ENCODE data around the gene MAGI2. TPM values are rescaled to one million over a fixed set of nuclear protein-coding genes. Genes with fewer than 3 reads are reported as not detected.

Gene MAGI2
- total and polyA plus RNA-seq, 4 donors: 0.37 to 4.1 (median 1.4) TPM

DNA sequence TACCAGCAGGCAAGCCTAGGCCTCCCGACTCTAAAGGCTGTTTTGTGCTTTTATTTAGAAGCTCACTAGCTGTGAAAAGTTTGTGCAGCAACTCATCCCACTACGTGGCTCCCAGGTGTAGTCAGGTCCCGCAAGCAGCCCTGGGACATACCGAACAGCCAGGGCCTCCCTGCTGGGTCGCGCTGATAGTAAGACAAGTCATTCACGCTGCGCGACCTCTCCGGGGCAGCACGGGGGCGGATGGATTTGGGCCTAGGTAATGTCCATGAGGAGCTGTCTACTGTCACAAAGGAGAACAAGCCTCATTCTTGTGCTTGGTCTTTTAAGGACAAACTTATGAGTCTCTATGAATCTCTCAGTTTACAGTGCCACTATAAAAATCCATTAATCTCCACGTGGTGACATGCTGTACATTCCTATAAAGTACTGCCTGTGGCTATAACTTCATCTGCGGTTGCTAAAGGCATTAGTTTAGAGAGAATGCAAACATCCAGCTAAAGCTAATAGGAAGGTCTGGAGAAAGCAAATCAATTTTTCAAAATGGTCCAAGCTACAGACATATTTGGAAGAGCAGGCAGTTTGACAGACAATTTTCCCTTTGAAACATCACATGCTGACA lies 1108.1 kb downstream of the MAGI2 start:
- H3K4me3 ChIP-seq (ENCODE audit: low read depth in 1 of 3, low read length in 3 of 3): no peak overlapping the region
- TF ChIP-seq, protein P1, sequence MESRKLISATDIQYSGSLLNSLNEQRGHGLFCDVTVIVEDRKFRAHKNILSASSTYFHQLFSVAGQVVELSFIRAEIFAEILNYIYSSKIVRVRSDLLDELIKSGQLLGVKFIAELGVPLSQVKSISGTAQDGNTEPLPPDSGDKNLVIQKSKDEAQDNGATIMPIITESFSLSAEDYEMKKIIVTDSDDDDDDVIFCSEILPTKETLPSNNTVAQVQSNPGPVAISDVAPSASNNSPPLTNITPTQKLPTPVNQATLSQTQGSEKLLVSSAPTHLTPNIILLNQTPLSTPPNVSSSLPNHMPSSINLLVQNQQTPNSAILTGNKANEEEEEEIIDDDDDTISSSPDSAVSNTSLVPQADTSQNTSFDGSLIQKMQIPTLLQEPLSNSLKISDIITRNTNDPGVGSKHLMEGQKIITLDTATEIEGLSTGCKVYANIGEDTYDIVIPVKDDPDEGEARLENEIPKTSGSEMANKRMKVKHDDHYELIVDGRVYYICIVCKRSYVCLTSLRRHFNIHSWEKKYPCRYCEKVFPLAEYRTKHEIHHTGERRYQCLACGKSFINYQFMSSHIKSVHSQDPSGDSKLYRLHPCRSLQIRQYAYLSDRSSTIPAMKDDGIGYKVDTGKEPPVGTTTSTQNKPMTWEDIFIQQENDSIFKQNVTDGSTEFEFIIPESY (IDR thresholded peaks at IDR 0.05): no peak
- TF ChIP-seq HNF4A (conservative IDR thresholded peaks at IDR 0.05) (no peak), EGR1 (IDR thresholded peaks at IDR 0.05; ENCODE audit: low read depth in 2 of 2) (no peak), CTCF (IDR thresholded peaks at IDR 0.05; ENCODE audit: low read depth, low read length, missing input control) (no peak)
- TF ChIP-seq, protein P2, sequence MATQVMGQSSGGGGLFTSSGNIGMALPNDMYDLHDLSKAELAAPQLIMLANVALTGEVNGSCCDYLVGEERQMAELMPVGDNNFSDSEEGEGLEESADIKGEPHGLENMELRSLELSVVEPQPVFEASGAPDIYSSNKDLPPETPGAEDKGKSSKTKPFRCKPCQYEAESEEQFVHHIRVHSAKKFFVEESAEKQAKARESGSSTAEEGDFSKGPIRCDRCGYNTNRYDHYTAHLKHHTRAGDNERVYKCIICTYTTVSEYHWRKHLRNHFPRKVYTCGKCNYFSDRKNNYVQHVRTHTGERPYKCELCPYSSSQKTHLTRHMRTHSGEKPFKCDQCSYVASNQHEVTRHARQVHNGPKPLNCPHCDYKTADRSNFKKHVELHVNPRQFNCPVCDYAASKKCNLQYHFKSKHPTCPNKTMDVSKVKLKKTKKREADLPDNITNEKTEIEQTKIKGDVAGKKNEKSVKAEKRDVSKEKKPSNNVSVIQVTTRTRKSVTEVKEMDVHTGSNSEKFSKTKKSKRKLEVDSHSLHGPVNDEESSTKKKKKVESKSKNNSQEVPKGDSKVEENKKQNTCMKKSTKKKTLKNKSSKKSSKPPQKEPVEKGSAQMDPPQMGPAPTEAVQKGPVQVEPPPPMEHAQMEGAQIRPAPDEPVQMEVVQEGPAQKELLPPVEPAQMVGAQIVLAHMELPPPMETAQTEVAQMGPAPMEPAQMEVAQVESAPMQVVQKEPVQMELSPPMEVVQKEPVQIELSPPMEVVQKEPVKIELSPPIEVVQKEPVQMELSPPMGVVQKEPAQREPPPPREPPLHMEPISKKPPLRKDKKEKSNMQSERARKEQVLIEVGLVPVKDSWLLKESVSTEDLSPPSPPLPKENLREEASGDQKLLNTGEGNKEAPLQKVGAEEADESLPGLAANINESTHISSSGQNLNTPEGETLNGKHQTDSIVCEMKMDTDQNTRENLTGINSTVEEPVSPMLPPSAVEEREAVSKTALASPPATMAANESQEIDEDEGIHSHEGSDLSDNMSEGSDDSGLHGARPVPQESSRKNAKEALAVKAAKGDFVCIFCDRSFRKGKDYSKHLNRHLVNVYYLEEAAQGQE (IDR thresholded peaks at IDR 0.05): no peak
- no peaks in the 10 kb centered on the region for H3K9me3 ChIP-seq (ENCODE audit: control insufficient read depth in 4 of 4, low read length in 3 of 4)

DNA sequence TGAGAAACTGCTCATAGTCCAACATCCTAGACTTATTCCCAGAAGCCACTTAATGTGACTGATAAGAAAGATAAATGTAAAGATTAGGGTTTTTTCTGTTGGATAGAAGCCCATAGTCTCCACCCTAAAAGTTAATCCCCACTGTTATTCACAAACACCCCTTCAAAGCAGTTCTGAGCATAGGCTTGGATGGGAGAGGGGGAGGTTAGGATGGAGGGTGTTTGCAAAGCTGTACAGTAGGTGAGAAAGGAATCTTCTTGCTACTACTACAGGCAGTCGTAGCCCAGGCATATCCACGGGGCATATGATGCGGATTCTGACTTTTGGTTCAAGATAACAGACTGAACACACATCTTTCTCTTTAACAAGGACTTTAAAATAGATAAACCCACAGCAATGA lies 1119.0 kb downstream of the MAGI2 start:
- peaks cover 0 to 5% (median 0%) of the 10 kb centered on the region in 4 donors for H3K4me1 ChIP-seq (ENCODE audit: control insufficient read depth in 4 of 4, insufficient read depth in 4 of 4, low read length in 3 of 4)
- H3K27me3 ChIP-seq (ENCODE audit: control insufficient read depth in 4 of 4, insufficient read depth in 4 of 4, low read length in 3 of 4): no peaks in the 10 kb centered on the region
- H3K27ac ChIP-seq (ENCODE audit: low read depth in 1 of 2, low read length in 2 of 2): no peak overlapping the region
- no peaks in the 10 kb centered on the region for H3K9me3 ChIP-seq (ENCODE audit: control insufficient read depth in 4 of 4, low read length in 3 of 4)
- no peak overlapping the region for H3K4me3 ChIP-seq (ENCODE audit: low read depth in 1 of 3, low read length in 3 of 3)
- H3K9ac ChIP-seq (ENCODE audit: low read depth in 1 of 2, low read length in 2 of 2): no peak overlapping the region
- no peak for DNase-seq (ENCODE audit: low spot score)
- no peaks in the 10 kb centered on the region for H3K36me3 ChIP-seq (ENCODE audit: control insufficient read depth in 4 of 4, insufficient read depth in 3 of 4, low read depth in 1 of 4, low read length in 3 of 4)
- WGBS: 89% methylated on average over 3 of the region's 3 CpGs
- no peak for TF ChIP-seq HNF4A (conservative IDR thresholded peaks at IDR 0.05)
- TF ChIP-seq, protein P1 (IDR thresholded peaks at IDR 0.05): no peak
- no peak for TF ChIP-seq RXRA (IDR thresholded peaks at IDR 0.05)
- no peak for TF ChIP-seq CTCF (IDR thresholded peaks at IDR 0.05; ENCODE audit: low read depth, low read length, missing input control)
- TF ChIP-seq TAF1 (conservative IDR thresholded peaks at IDR 0.05): no peak
- no peak for TF ChIP-seq GABPA (IDR thresholded peaks at IDR 0.05 in 1 of 2, conservative IDR thresholded peaks at IDR 0.05 in 1 of 2)
- no peak for TF ChIP-seq SP1 (IDR thresholded peaks at IDR 0.05)
- TF ChIP-seq HNF4G (IDR thresholded peaks at IDR 0.05): no peak
- TF ChIP-seq FOXA1 (IDR thresholded peaks at IDR 0.05): no peak
- TF ChIP-seq JUND (IDR thresholded peaks at IDR 0.05): no peak
- no peak for TF ChIP-seq MAX (IDR thresholded peaks at IDR 0.05)
- no peak for TF ChIP-seq RAD21 (IDR thresholded peaks at IDR 0.05)
- TF ChIP-seq, protein P2 (IDR thresholded peaks at IDR 0.05): no peak
- TF ChIP-seq NR2F2 (IDR thresholded peaks at IDR 0.05): no peak

More for the DNA sequence above, 1108.1 kb downstream of the MAGI2 start:
- Histone ChIP-seq H3K9ac (ENCODE audit: low read depth in 1 of 2, low read length in 2 of 2) (no peak overlapping the region), H3K4me1 (ENCODE audit: control insufficient read depth in 4 of 4, insufficient read depth in 4 of 4, low read length in 3 of 4) (no peaks in the 10 kb centered on the region), H3K27ac (ENCODE audit: low read depth in 1 of 2, low read length in 2 of 2) (no peak overlapping the region), H3K36me3 (ENCODE audit: control insufficient read depth in 4 of 4, insufficient read depth in 3 of 4, low read depth in 1 of 4, low read length in 3 of 4) (no peaks in the 10 kb centered on the region), H3K27me3 (ENCODE audit: control insufficient read depth in 4 of 4, insufficient read depth in 4 of 4, low read length in 3 of 4) (no peaks in the 10 kb centered on the region)
- WGBS: 92% methylated on average over 14 of the region's 14 CpGs
- no peak for DNase-seq (ENCODE audit: low spot score)

All from liver (tissue), 9 donors.